NB4 (cell line): Measurements from ENCODE around the gene MOSMO.
"Not testable (repeated sequence)": the region's sequence is repeated elsewhere in the genome, so short reads cannot be mapped to it uniquely, and the experiment has no call there.

Experiments
- DNase-seq: peaks from one replicate; pipeline ENCODE4 v3.0.0; 2010; ENCODE audit warnings: low read depth
- H3K4me3 ChIP-seq: one replicate; pipeline ENCODE4 v1.5.1; 2011; ENCODE audit warnings: mild to moderate bottlenecking, low read depth, low read length, moderate library complexity
- CTCF ChIP-seq: IDR thresholded peaks from one replicate; pipeline ENCODE4 v1.5.1; 2012; ENCODE audit warnings: low read depth, low read length
- MYC ChIP-seq: IDR thresholded peaks from 2 replicates; pipeline ENCODE4 v1.6.1; 2011; ENCODE audit warnings: low read depth, low read length
- POLR2A ChIP-seq: IDR thresholded peaks from 2 replicates; pipeline ENCODE4 v1.6.1; 2011; ENCODE audit warnings: mild to moderate bottlenecking; ENCODE audit not compliant: insufficient read length; ENCODE audit errors: extremely low read depth
- TF ChIP-seq, protein P1 (sequence below): IDR thresholded peaks from 2 replicates; pipeline ENCODE4 v1.6.1; 2011; ENCODE audit warnings: low read depth, low read length

MOSMO gene

GRCh38 chr16:22109258-22109898 is 101.5 kb downstream of the MOSMO start:
- TF ChIP-seq POLR2A (no peak), MYC (no peak), CTCF (no peak)
- TF ChIP-seq, protein P1, sequence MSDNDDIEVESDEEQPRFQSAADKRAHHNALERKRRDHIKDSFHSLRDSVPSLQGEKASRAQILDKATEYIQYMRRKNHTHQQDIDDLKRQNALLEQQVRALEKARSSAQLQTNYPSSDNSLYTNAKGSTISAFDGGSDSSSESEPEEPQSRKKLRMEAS, result no peak
- H3K4me3 ChIP-seq, result no peak overlapping the region
- no peak for DNase-seq

GRCh38 chr16:22111629-22112028 is 103.7 kb downstream of the MOSMO start:
- DNase-seq, H3K4me3 ChIP-seq: not testable (repeated sequence)

GRCh38 chr16:22116095-22116700 is 108.3 kb downstream of the MOSMO start:
- DNase-seq, result no peak
- TF ChIP-seq MYC (no peak), CTCF (no peak), POLR2A (no peak)
- TF ChIP-seq, protein P1, result no peak
- H3K4me3 ChIP-seq, result no peak overlapping the region

DNA sequence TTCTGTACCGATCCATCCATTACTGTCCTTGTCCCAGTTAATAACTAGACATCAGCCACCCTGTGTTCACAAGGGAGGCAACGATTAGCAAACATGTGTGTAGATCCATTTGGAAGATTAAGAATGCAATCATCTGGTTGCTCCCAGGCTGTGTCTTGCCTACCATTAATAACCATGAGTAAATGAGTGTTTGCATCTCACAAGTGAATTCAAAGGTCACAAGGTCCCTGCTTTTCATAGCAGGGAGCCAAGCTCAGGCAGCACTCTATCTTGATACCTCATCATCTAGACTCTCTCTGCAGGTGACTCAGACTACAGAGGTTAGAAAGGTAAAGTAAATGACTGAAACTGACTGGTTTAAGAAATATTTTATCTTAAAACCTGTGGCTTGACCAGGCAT is 109.7 kb downstream of the MOSMO start:
- TF ChIP-seq CTCF (no peak), POLR2A (no peak), MYC (no peak)
- TF ChIP-seq, protein P1, result no peak
- no peak overlapping the region for H3K4me3 ChIP-seq

GRCh38 chr16:22120440-22120839 is 112.5 kb downstream of the MOSMO start:
- TF ChIP-seq MYC (no peak), CTCF (no peak), POLR2A (no peak)
- TF ChIP-seq, protein P1, result no peak
- no peak overlapping the region for H3K4me3 ChIP-seq
- DNase-seq, result no peak

More for the DNA sequence above, 109.7 kb downstream of the MOSMO start:
- no peak for DNase-seq

- H3K4me3 ChIP-seq, result no peak overlapping the region
- TF ChIP-seq, protein P1, result no peak
- no peak for TF ChIP-seq CTCF
- no peak for TF ChIP-seq MYC
- no peak for TF ChIP-seq POLR2A
- DNase-seq, result no peak
Measured at GRCh38 chr16:22122239-22122638, 114.3 kb downstream of the MOSMO start.
